ENCODE measurements around the gene PAH. TPM values are rescaled to one million over a fixed set of nuclear protein-coding genes. Genes with fewer than 3 reads are reported as not detected.

Gene PAH
- total RNA-seq, 1 experiment from 2014 or later: 5.7 TPM

DNA sequence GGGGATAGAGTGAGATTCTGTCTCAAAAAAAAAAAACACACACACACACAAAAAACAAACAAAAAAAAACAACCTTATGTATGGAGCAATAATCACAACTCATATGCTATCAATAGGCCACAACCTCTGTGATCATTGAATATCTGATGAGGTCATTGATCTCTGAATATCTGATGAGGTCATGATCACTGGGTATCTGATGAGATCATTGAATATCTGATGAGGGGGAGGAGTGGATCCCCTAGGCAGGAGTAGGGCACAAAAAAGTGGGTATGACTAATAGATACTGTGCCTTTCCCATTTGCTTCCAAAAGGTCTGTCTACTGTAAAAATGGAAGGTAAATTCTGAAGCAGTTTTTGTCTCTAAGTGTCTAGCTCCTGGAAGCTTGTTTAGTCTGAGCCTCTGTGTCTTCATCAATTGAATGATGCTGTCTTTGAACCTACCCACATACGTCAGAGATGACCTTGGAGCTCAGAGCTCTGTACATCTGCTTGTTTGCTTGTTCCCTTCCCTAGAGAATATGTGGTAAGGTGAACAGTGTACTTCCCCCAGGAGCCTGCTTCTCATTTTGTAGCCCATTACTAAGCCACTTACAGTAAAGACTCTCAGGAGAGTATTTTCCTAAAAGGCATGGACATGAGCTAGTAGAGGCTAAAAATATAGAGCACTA lies 13.6 kb downstream of the PAH start (continued):
- TF ChIP-seq, protein P1, sequence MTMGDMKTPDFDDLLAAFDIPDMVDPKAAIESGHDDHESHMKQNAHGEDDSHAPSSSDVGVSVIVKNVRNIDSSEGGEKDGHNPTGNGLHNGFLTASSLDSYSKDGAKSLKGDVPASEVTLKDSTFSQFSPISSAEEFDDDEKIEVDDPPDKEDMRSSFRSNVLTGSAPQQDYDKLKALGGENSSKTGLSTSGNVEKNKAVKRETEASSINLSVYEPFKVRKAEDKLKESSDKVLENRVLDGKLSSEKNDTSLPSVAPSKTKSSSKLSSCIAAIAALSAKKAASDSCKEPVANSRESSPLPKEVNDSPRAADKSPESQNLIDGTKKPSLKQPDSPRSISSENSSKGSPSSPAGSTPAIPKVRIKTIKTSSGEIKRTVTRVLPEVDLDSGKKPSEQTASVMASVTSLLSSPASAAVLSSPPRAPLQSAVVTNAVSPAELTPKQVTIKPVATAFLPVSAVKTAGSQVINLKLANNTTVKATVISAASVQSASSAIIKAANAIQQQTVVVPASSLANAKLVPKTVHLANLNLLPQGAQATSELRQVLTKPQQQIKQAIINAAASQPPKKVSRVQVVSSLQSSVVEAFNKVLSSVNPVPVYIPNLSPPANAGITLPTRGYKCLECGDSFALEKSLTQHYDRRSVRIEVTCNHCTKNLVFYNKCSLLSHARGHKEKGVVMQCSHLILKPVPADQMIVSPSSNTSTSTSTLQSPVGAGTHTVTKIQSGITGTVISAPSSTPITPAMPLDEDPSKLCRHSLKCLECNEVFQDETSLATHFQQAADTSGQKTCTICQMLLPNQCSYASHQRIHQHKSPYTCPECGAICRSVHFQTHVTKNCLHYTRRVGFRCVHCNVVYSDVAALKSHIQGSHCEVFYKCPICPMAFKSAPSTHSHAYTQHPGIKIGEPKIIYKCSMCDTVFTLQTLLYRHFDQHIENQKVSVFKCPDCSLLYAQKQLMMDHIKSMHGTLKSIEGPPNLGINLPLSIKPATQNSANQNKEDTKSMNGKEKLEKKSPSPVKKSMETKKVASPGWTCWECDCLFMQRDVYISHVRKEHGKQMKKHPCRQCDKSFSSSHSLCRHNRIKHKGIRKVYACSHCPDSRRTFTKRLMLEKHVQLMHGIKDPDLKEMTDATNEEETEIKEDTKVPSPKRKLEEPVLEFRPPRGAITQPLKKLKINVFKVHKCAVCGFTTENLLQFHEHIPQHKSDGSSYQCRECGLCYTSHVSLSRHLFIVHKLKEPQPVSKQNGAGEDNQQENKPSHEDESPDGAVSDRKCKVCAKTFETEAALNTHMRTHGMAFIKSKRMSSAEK (CRISPR knock-in tag; IDR thresholded peaks at IDR 0.05; ENCODE audit: borderline replicate concordance): no peak
- no peak for TF ChIP-seq ZBTB21 (CRISPR knock-in tag; IDR thresholded peaks at IDR 0.05; ENCODE audit: borderline replicate concordance)
- TF ChIP-seq, protein P2, sequence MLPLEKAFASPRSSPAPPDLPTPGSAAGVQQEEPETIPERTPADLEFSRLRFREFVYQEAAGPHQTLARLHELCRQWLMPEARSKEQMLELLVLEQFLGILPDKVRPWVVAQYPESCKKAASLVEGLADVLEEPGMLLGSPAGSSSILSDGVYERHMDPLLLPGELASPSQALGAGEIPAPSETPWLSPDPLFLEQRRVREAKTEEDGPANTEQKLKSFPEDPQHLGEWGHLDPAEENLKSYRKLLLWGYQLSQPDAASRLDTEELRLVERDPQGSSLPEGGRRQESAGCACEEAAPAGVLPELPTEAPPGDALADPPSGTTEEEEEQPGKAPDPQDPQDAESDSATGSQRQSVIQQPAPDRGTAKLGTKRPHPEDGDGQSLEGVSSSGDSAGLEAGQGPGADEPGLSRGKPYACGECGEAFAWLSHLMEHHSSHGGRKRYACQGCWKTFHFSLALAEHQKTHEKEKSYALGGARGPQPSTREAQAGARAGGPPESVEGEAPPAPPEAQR (CRISPR knock-in tag; IDR thresholded peaks at IDR 0.05): no peak
- TF ChIP-seq EMX1 (CRISPR knock-in tag; IDR thresholded peaks at IDR 0.05): no peak
- no peak for TF ChIP-seq AFF4 (CRISPR knock-in tag; IDR thresholded peaks at IDR 0.05; ENCODE audit: borderline replicate concordance)
- TF ChIP-seq SOX15 (CRISPR knock-in tag; IDR thresholded peaks at IDR 0.05): no peak
- TF ChIP-seq FOXJ3 (CRISPR knock-in tag; IDR thresholded peaks at IDR 0.05; ENCODE audit: borderline replicate concordance): no peak
- no peak for TF ChIP-seq NR3C1 (CRISPR knock-in tag; conservative IDR thresholded peaks at IDR 0.05; ENCODE audit: low read depth)

- no peak for DNase-seq (ENCODE audit: low spot score)
- POLR2A ChIA-PET: no interaction called here
- no peak for ATAC-seq
- no peak for TF ChIP-seq ZNF671 (CRISPR knock-in tag; IDR thresholded peaks at IDR 0.05)
- TF ChIP-seq JUN (CRISPR knock-in tag; IDR thresholded peaks at IDR 0.05): no peak
- TF ChIP-seq ZNF423 (CRISPR knock-in tag; IDR thresholded peaks at IDR 0.05): no peak
- no peak for TF ChIP-seq NR3C1 (CRISPR knock-in tag; conservative IDR thresholded peaks at IDR 0.05; ENCODE audit: low read depth)
- no peak for TF ChIP-seq IRF2 (CRISPR knock-in tag; IDR thresholded peaks at IDR 0.05; ENCODE audit: borderline replicate concordance, low read depth)
- no peaks in the 10 kb centered on the region for H3K36me3 Mint-ChIP-seq
- H3K4me3 Mint-ChIP-seq: no peak overlapping the region
- CTCF ChIA-PET: no interaction called here
- H3K27me3 Mint-ChIP-seq (ENCODE audit: low read depth): no peaks in the 10 kb centered on the region
- no peaks in the 10 kb centered on the region for H3K4me1 Mint-ChIP-seq
- no peaks in the 10 kb centered on the region for H3K9me3 Mint-ChIP-seq
- no peak overlapping the region for H3K27ac Mint-ChIP-seq
These were observed 15.0 kb downstream of the PAH start for GRCh38 chr12:102902093-102902492.

GRCh38 chr12:102900389-102900788 lies 16.7 kb downstream of the PAH start:
- no peaks in the 10 kb centered on the region for H3K36me3 Mint-ChIP-seq
- CTCF ChIA-PET: no interaction called here
- H3K27me3 Mint-ChIP-seq (ENCODE audit: low read depth): no peaks in the 10 kb centered on the region
- DNase-seq (ENCODE audit: low spot score) (no peak), ATAC-seq (no peak)
- no peak overlapping the region for H3K27ac Mint-ChIP-seq
- H3K4me1 Mint-ChIP-seq: no peaks in the 10 kb centered on the region
- H3K9me3 Mint-ChIP-seq: no peaks in the 10 kb centered on the region
- H3K4me3 Mint-ChIP-seq: no peak overlapping the region
- POLR2A ChIA-PET: no interaction called here
- TF ChIP-seq, protein P3, sequence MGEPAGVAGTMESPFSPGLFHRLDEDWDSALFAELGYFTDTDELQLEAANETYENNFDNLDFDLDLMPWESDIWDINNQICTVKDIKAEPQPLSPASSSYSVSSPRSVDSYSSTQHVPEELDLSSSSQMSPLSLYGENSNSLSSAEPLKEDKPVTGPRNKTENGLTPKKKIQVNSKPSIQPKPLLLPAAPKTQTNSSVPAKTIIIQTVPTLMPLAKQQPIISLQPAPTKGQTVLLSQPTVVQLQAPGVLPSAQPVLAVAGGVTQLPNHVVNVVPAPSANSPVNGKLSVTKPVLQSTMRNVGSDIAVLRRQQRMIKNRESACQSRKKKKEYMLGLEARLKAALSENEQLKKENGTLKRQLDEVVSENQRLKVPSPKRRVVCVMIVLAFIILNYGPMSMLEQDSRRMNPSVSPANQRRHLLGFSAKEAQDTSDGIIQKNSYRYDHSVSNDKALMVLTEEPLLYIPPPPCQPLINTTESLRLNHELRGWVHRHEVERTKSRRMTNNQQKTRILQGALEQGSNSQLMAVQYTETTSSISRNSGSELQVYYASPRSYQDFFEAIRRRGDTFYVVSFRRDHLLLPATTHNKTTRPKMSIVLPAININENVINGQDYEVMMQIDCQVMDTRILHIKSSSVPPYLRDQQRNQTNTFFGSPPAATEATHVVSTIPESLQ (CRISPR knock-in tag; IDR thresholded peaks at IDR 0.05): no peak
- TF ChIP-seq OVOL2 (CRISPR knock-in tag; IDR thresholded peaks at IDR 0.05; ENCODE audit: borderline replicate concordance) (no peak), ZNF416 (CRISPR knock-in tag; IDR thresholded peaks at IDR 0.05) (no peak), NR3C1 (CRISPR knock-in tag; conservative IDR thresholded peaks at IDR 0.05; ENCODE audit: low read depth) (no peak), ZNF263 (CRISPR knock-in tag; IDR thresholded peaks at IDR 0.05; ENCODE audit: low read depth) (no peak), NR2C2 (CRISPR knock-in tag; IDR thresholded peaks at IDR 0.05) (no peak), NFYB (CRISPR knock-in tag; conservative IDR thresholded peaks at IDR 0.05; ENCODE audit: low read depth) (no peak), ZNF396 (CRISPR knock-in tag; IDR thresholded peaks at IDR 0.05; ENCODE audit: borderline replicate concordance) (no peak)
- TF ChIP-seq, protein P4, sequence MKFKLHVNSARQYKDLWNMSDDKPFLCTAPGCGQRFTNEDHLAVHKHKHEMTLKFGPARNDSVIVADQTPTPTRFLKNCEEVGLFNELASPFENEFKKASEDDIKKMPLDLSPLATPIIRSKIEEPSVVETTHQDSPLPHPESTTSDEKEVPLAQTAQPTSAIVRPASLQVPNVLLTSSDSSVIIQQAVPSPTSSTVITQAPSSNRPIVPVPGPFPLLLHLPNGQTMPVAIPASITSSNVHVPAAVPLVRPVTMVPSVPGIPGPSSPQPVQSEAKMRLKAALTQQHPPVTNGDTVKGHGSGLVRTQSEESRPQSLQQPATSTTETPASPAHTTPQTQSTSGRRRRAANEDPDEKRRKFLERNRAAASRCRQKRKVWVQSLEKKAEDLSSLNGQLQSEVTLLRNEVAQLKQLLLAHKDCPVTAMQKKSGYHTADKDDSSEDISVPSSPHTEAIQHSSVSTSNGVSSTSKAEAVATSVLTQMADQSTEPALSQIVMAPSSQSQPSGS (CRISPR knock-in tag; IDR thresholded peaks at IDR 0.05; ENCODE audit: borderline replicate concordance, low read depth): no peak
